HG03354 (cell line): ENCODE data around the gene LINGO3.

Experiments
- ATAC-seq: cut with Tn5 transposase; IDR thresholded peaks from one replicate; pipeline ENCODE4 v1.9.1; 2021; ENCODE audit warnings: mild to moderate bottlenecking; ENCODE audit not compliant: unreplicated experiment, poor library complexity, severe bottlenecking

Gene LINGO3

DNA sequence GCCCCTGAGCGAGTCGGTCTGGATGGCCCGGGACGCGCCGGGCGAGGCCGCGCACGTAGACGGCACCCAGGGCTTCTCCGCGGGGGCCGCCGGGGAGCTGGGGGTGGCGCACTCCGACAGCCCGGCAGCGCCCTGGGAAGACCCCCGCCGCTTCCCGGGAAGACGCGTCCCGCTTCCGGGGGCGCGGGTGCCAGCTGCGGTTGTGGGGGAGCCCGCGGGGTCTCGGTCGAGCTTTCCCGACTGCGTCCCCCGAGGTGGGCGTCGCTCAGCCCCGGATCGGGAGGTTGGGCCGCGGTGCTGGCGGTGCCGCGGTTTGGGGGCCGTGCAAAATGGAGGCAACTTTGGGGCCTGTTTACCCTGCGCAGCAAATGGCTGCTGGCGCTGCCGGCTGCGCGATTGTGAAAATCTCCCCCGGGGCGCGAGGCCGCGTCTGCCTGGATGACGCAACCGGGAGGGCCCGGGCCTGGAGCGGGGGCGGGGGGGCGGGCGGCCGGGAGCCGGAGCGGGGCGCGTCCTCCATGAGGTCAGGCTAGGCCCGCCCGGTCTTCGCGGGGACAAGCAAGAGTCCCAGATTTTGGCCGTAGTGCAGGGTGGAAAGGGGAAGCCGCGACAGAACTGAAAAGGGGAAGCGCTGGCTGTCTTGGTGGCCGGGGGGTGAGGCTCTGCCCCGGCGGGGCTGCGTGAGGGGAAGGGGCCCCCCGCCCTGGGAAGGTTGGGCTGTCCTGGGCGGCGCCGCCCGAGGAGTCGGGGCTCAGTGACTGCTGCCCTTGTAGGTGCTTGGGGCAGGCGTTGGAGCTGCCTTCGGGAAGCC is 37.3 kb downstream of the LINGO3 start:
- no peak for ATAC-seq

DNA sequence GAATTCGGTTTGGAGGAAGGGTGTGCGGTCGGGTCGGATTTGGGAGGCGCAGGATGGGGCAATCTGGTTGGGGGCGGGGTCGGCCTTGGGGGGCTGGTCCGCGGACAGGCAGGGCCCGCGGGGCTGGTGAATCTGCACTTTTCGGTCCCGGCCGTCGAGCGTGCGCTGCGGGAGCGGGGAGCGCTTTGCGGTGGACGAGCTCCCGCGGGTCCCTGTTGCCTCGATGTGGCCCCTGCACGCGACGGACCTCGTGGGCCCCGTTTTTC is 37.9 kb downstream of the LINGO3 start:
- no peak for ATAC-seq

DNA sequence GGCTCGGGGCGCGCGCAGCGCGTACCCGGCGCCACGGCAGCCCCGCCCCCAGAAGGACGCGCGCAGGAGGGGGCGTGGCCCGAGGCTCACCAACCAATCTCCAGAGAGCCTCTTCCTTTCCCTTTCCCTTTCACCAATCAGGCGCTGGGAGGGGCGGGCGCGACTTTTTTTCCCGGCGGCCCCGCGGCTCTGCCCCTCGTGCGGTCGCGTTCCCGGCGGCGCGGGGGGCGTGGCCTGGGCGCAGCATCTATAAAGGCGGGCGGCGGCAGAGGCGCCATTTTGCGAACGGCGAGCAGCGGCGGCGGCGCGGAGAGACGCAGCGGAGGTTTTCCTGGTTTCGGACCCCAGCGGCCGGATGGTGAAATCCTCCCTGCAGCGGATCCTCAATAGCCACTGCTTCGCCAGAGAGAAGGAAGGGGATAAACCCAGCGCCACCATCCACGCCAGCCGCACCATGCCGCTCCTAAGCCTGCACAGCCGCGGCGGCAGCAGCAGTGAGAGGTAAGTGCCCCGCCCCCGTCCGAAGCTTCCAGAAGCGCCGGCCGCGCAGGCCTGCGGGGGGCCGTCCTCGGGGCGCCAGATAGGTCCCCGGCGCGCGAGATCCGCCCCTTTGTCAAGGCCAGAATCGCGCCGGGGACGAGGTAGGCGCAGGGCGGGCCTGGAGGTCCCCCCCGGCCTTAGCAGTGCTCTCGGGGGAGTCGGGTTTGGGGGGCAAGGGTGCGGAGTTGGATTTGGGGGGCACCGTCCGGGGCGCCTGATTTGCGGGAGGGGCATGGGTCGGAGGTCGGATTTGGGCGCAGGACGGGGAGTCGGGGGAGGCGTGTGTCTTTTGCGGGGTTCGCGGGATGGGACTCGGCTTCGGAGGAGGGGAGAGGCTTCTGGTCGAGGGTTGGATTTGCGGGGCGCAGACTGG is 38.5 kb downstream of the LINGO3 start:
- ATAC-seq: peak; percentile 57

DNA sequence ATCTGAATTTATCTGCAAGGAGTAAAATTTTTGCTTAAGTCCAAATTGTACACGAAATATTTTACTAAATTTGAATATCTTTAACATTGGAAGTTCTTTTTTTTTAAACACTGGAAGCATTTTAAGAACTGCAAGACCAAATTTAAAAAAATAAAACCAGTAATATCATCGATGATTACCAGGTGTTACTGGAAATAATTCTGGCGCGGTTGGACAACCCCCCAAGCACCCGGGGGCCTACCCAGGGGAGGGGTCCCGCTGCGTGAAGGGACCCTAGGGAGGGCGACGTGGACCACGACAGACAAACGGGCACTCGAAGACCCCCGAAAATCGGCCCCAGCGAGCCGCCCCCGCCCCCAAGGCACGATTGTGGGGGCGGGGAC is 39.1 kb downstream of the LINGO3 start:
- ATAC-seq: no peak

DNA sequence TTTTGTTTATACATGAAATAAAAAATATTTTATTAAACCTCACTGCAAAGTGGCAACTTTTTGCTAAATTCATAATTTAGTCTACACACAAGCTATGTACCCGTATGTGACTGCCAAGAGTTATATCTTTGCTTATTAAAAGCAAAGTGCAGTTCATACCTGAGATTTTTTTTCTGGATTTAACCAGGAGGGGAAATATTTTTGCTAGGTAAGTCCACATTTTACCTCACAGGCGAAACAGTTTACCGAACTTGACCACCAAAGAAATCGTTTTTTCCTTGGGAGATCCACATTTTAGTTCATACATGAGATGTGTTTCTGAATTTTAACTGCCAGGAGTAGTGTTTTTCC is 39.5 kb downstream of the LINGO3 start:
- no peak for ATAC-seq

DNA sequence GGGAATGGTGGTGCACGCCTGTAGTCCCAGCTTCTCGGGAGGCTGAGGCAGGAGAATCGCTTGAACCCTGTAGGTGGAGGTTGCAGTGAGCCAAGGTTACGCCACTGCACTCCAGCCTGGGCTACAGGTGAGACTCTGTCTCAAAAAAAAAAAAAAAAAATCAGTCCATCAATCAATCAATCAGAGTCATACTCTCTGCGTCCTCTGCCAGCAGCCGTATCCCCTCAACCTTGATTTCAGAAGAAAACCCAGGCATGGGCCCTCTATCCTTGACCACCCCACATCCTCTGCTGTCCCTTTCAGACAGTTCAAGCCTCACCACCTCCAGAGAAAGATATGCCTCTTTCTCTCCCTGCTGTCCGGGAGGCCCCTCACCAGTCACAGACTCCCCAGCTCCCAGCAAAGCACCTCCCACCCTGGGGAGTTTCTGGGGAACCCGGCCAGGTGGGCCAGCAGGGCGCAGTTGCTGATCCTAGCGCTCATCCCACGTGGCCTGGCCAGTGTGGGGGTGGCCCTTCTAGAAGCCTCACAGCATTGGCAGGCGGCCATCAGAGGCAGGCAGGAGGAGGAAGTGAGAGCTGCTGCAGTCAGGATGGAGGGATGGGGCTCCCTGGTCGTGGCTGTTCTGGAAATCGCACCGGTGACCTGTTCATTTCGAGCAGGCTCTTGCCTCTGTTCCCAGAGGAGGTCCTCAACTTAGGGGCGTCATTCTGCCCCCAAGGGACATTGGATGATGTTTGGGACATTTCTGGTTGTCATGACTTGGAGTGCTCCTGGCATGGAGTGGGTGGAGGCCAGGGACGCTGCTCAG is 41.6 kb downstream of the LINGO3 start:
- ATAC-seq: no peak

DNA sequence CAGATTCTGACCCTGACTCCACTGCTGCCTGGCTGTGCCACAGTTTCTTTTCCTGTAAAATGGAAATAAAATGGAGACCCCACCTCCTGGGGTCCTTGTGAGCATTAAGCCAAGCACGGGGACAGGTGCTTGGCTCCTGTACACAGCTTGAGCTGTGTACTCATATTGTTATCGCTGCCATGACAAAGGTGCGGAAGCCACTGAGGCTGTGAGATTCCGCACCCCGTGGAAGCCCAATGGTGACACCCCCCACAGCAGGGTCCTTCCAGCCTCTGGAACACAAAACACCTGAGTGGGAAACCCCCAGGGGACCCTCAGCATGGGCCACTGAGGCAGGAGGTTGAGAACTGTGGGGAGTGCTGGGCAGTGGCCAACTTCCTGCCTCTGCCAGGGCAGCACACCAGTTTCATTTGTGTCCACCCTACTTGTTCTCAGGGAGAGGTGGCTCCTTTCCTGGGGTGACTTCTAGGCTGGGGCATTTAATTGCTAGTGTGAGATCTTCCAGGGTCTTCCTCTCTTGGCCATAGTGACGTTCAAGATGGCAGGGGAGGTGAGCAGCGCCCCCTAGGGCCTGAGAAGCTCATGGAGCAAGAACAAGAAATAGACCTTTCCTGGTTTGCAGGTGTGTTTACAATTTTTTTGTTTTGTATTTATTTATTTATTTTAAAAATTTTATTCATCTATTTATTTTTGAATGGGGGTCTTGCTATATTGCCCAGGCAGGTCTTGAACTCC is 46.3 kb downstream of the LINGO3 start:
- no peak for ATAC-seq

DNA sequence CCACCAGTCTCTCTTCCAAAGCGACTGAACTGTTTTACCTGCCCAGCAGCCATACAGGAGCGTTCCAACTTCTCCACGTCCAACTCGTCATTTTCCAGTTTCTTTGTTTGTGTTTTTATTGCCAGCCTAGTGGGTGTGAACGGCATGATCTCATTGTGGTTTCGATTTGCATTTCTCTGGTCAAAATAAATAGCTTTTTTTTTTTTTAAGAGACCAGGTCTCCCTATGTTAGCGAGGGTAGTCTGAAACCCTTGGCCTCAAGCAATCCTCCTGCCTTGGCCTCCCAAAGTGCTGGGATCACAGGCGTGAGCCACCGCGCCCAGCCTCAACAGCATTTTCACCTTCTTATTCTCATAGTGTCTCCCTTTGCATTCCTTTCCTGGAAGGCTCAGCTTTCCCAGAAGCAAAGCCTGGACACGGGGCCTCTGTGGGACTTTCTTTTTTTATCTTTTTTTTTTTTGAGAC is 47.6 kb downstream of the LINGO3 start:
- no peak for ATAC-seq

DNA sequence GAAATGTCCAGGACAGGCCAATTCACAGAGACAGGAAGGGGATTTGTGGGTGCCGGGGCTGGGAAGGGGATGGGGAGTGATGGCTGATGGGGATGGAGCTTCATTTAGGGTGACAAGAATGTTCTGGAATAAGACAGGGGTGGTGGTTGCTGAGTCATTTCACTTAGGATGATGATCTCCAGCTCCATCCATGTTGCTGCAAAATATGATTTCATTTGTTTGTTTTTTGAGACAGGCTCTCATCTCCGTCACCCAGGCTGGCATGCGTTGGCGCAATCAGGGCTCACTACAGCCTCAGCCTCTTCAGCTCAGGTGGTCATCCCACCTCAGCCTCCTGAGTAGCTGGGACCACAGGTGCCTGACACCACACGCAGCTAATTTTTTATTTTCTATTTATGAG is 48.6 kb downstream of the LINGO3 start:
- ATAC-seq: no peak
